ENCODE results near the gene MGAT5.

The MGAT5 gene

GRCh38 chr2:134407154-134407890, 153.4 kb downstream of the MGAT5 start:
- H3K4me3 ChIP-seq (ENCODE audit: low read length) = no peak overlapping the region
- no peak for TF ChIP-seq ZNF274 (IDR thresholded peaks at IDR 0.05; ENCODE audit: low read depth, low read length)

- no peak overlapping the region for H3K4me3 ChIP-seq (ENCODE audit: low read length)
- no peak for TF ChIP-seq ZNF274 (IDR thresholded peaks at IDR 0.05; ENCODE audit: low read depth, low read length)
Measured at GRCh38 chr2:134408386-134408785, 154.5 kb downstream of the MGAT5 start.

GRCh38 chr2:134408791-134409190, 154.9 kb downstream of the MGAT5 start:
- H3K4me3 ChIP-seq (ENCODE audit: low read length) = no peak overlapping the region
- TF ChIP-seq ZNF274 (IDR thresholded peaks at IDR 0.05; ENCODE audit: low read depth, low read length) = no peak

- H3K4me3 ChIP-seq (ENCODE audit: low read length) = no peak overlapping the region
Measured at GRCh38 chr2:134410006-134410405, 156.1 kb downstream of the MGAT5 start.

GRCh38 chr2:134410831-134411231, 157.0 kb downstream of the MGAT5 start:
- TF ChIP-seq ZNF274 (IDR thresholded peaks at IDR 0.05; ENCODE audit: low read depth, low read length) = no peak
- no peak overlapping the region for H3K4me3 ChIP-seq (ENCODE audit: low read length)

More at GRCh38 chr2:134410006-134410405, 156.1 kb downstream of the MGAT5 start:
- TF ChIP-seq ZNF274 (IDR thresholded peaks at IDR 0.05; ENCODE audit: low read depth, low read length) = no peak

- TF ChIP-seq ZNF274 (IDR thresholded peaks at IDR 0.05; ENCODE audit: low read depth, low read length) = no peak
- no peak overlapping the region; the same call in 1 of the 2 replicates for H3K4me3 ChIP-seq (ENCODE audit: low read length)
Measured at GRCh38 chr2:134411279-134411827, 157.5 kb downstream of the MGAT5 start.

GRCh38 chr2:134411828-134412638, 158.2 kb downstream of the MGAT5 start:
- no peak overlapping the region; the same call in 1 of the 2 replicates for H3K4me3 ChIP-seq (ENCODE audit: low read length)
- TF ChIP-seq ZNF274 (IDR thresholded peaks at IDR 0.05; ENCODE audit: low read depth, low read length) = no peak

- TF ChIP-seq ZNF274 (IDR thresholded peaks at IDR 0.05; ENCODE audit: low read depth, low read length) = no peak
- H3K4me3 ChIP-seq (ENCODE audit: low read length) = no peak overlapping the region
Measured at GRCh38 chr2:134412639-134412999, 158.7 kb downstream of the MGAT5 start.

- no peak overlapping the region for H3K4me3 ChIP-seq (ENCODE audit: low read length)
- TF ChIP-seq ZNF274 (IDR thresholded peaks at IDR 0.05; ENCODE audit: low read depth, low read length) = no peak
Measured at GRCh38 chr2:134413430-134413829, 159.6 kb downstream of the MGAT5 start.

GRCh38 chr2:134413912-134414311, 160.0 kb downstream of the MGAT5 start:
- TF ChIP-seq ZNF274 (IDR thresholded peaks at IDR 0.05; ENCODE audit: low read depth, low read length) = no peak

GRCh38 chr2:134416018-134416417, 162.1 kb downstream of the MGAT5 start:
- no peak for TF ChIP-seq ZNF274 (IDR thresholded peaks at IDR 0.05; ENCODE audit: low read depth, low read length)
- H3K4me3 ChIP-seq (ENCODE audit: low read length) = no peak overlapping the region

More at GRCh38 chr2:134413912-134414311, 160.0 kb downstream of the MGAT5 start:
- H3K4me3 ChIP-seq (ENCODE audit: low read length) = no peak overlapping the region

- TF ChIP-seq ZNF274 (IDR thresholded peaks at IDR 0.05; ENCODE audit: low read depth, low read length) = no peak
- H3K4me3 ChIP-seq (ENCODE audit: low read length) = no peak overlapping the region
Measured at GRCh38 chr2:134416637-134417036, 162.8 kb downstream of the MGAT5 start.

GRCh38 chr2:134417968-134418582, 164.2 kb downstream of the MGAT5 start:
- H3K4me3 ChIP-seq (ENCODE audit: low read length) = no peak overlapping the region
- no peak for TF ChIP-seq ZNF274 (IDR thresholded peaks at IDR 0.05; ENCODE audit: low read depth, low read length)

- TF ChIP-seq ZNF274 (IDR thresholded peaks at IDR 0.05; ENCODE audit: low read depth, low read length) = no peak
- no peak overlapping the region for H3K4me3 ChIP-seq (ENCODE audit: low read length)
Measured at GRCh38 chr2:134420259-134420658, 166.4 kb downstream of the MGAT5 start.

Measured in GM08714 (cell line).